ENCODE results near the gene SLC66A1.

GRCh38 chr1:19313961-19314882 is 2.1 kb downstream of the SLC66A1 start:
- TF ChIP-seq CTCF (IDR thresholded peaks at IDR 0.05) (no peak), POLR2A (IDR thresholded peaks at IDR 0.05) (no peak)

All from prostate gland (tissue), 2 donors.